ENCODE data around the gene BMAL2.

BMAL2 gene

GRCh38 chr12:27330846-27331245 is 1.8 kb upstream of the BMAL2 start:
- no peak for DNase-seq

- no peak for DNase-seq
Observed at GRCh38 chr12:27331291-27331926, 1.2 kb upstream of the BMAL2 start.

GRCh38 chr12:27331927-27332324 is 710 bp upstream of the BMAL2 start:
- DNase-seq: no peak

GRCh38 chr12:27332407-27332713 is 276 bp upstream of the BMAL2 start:
- no peak for DNase-seq

GRCh38 chr12:27333403-27334009 is 870 bp downstream of the BMAL2 start:
- DNase-seq: no peak

- DNase-seq: no peak
Observed at GRCh38 chr12:27334042-27334720, 1.5 kb downstream of the BMAL2 start.

- DNase-seq: no peak
Observed at GRCh38 chr12:27334721-27335082, 2.1 kb downstream of the BMAL2 start.

GRCh38 chr12:27335364-27336281 is 3.0 kb downstream of the BMAL2 start:
- DNase-seq: no peak

GRCh38 chr12:27336282-27336653 is 3.6 kb downstream of the BMAL2 start:
- no peak for DNase-seq

- DNase-seq: no peak
Observed at GRCh38 chr12:27337376-27337775, 4.7 kb downstream of the BMAL2 start.

GRCh38 chr12:27338473-27338872 is 5.8 kb downstream of the BMAL2 start:
- no peak for DNase-seq

GRCh38 chr12:27340971-27341370 is 8.3 kb downstream of the BMAL2 start:
- no peak for DNase-seq

- DNase-seq: no peak
Observed at GRCh38 chr12:27342536-27342935, 9.9 kb downstream of the BMAL2 start.

GRCh38 chr12:27343255-27344000 is 10.8 kb downstream of the BMAL2 start:
- no peak for DNase-seq

GRCh38 chr12:27344246-27344645 is 11.6 kb downstream of the BMAL2 start:
- DNase-seq: no peak

- DNase-seq: no peak
Observed at GRCh38 chr12:27344760-27345159, 12.1 kb downstream of the BMAL2 start.

GRCh38 chr12:27345376-27345775 is 12.7 kb downstream of the BMAL2 start:
- DNase-seq: no peak

GRCh38 chr12:27347779-27348178 is 15.1 kb downstream of the BMAL2 start:
- DNase-seq: no peak

GRCh38 chr12:27351476-27351875 is 18.8 kb downstream of the BMAL2 start:
- DNase-seq: no peak

GRCh38 chr12:27355486-27355885 is 22.9 kb downstream of the BMAL2 start:
- no peak for DNase-seq

GRCh38 chr12:27355979-27356378 is 23.3 kb downstream of the BMAL2 start:
- DNase-seq: no peak

GRCh38 chr12:27359578-27360340 is 27.1 kb downstream of the BMAL2 start:
- no peak for DNase-seq

Measured in NCI-H2081 treated with DMSO at 0.1 percent for 48 hours (cell line).